Activated T-cell treated with anti-CD3 and anti-CD28 coated beads, Interleukin-2, amount 50 U/mL, for 4 hours (primary cell): ENCODE data around the gene EHBP1. TPM values are rescaled to one million over a fixed set of nuclear protein-coding genes. Genes with fewer than 3 reads are reported as not detected.

Experiments used
- ATAC-seq, 2 donors: fragments of 200-7000 bp; cut with Tn5 transposase; one replicate each; pipeline ENCODE4 v1.10.0; 2021
- DNase-seq: peaks from one replicate; pipeline ENCODE4 v3.0.0-alpha.2; 2020
- H3K27me3 Mint-ChIP-seq: one replicate; pipeline ENCODE4 v1.8.0; 2021; ENCODE audit warnings: low read depth, mixed read lengths
- H3K36me3 Mint-ChIP-seq: one replicate; pipeline ENCODE4 v1.8.0; 2022; ENCODE audit warnings: mixed read lengths; ENCODE audit not compliant: insufficient read depth
- H3K4me1 Mint-ChIP-seq: one replicate; pipeline ENCODE4 v1.8.0; 2021; ENCODE audit warnings: low read depth, mixed read lengths
- H3K4me3 Mint-ChIP-seq: one replicate; pipeline ENCODE4 v1.8.0; 2021; ENCODE audit warnings: mild to moderate bottlenecking, moderate library complexity, mixed read lengths
- H3K9me3 Mint-ChIP-seq: one replicate; pipeline ENCODE4 v1.8.0; 2021; ENCODE audit warnings: mixed read lengths
- total RNA-seq, 3 donors: library from RNA; stranded (reverse); gene quantifications; one replicate each; pipeline ENCODE4 v1.2.1, GENCODE V29; 2021

Gene EHBP1
- total RNA-seq, 3 donors from 2014 or later, result 19.8 to 21.4 (median 20.2) TPM

DNA sequence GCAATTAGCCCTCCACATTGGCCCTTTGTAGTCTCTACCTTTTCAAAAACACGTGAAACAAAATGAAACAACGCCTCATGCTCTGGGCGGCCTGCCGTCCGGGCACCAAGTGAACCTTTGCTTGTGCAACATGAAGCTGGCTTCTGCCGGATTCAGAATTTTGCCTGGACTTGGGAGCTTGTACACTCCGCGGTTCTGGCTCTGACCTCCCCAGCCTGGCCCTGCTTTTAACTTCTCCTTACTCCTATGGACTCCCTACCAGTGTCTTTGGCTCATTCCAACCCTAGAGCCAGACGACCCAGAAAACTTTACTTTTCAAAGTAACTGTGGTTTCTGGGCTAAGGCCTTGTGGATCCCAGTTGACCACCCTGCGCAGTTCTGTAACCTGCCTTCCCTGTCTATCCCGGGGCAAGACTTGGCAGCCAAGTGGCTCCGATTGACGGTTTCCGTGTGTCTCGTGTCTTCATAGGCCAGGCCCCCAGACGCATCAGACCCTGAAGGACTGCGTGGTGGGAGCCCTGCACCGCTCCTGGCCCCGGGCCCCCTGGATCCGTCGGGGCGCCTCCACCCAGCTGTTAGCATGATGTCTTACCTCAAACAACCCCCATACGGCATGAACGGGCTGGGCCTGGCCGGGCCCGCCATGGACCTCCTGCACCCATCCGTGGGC, 347.0 kb downstream of the EHBP1 start:
- DNase-seq, result no peak
- ATAC-seq, result no peak
- peaks cover 87% of the 10 kb centered on the region for H3K27me3 Mint-ChIP-seq

DNA sequence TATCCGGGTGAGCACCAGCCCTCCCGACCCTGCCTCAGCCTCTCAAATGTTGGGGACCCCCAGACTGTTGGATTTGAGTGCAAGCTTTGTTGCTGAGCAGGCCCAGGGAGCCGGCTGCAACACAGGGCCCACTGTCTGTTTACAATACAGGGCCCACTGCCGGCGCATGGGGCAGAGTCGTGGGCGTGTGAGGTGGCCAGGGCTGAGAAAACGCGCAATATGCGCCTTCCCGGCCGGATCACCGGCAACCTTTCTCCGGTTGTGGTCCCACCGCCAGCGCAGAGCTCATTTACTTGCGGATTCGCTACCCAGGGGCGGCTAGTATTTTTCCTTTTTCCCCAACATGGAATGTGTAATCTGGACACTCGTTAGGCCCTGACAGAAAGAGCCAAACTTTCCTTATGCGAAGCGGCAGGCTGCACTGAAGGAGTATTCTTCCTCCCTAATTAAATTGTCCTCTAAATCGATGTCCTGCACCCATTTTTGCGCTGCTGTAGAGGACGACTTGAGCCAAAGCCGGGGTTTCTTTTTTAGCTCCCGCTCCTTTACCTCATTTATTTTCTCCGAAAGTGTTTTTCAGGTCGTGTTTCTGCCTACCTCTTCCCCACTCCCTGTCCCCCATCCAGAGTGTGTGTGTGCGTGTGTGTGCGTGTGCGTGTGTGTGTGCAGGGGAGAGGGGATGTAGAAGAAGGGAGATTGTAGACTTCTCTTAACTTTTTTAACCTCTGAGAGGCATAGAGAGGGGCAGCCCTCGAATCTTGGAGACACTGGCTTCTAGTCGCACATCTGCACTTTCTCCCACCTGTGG, 347.8 kb downstream of the EHBP1 start:
- ATAC-seq (no peak), DNase-seq (no peak)
- Mint-ChIP-seq H3K4me3 (peak overlapping the region; percentile 40), H3K27me3 (peaks cover 90% of the 10 kb centered on the region), H3K4me1 (peaks cover 76% of the 10 kb centered on the region), H3K36me3 (no peaks in the 10 kb centered on the region), H3K9me3 (no peaks in the 10 kb centered on the region)

More for the DNA sequence above, 347.0 kb downstream of the EHBP1 start:
- Mint-ChIP-seq H3K9me3 (no peaks in the 10 kb centered on the region), H3K36me3 (no peaks in the 10 kb centered on the region), H3K4me1 (peaks cover 73% of the 10 kb centered on the region), H3K4me3 (no peak overlapping the region)

DNA sequence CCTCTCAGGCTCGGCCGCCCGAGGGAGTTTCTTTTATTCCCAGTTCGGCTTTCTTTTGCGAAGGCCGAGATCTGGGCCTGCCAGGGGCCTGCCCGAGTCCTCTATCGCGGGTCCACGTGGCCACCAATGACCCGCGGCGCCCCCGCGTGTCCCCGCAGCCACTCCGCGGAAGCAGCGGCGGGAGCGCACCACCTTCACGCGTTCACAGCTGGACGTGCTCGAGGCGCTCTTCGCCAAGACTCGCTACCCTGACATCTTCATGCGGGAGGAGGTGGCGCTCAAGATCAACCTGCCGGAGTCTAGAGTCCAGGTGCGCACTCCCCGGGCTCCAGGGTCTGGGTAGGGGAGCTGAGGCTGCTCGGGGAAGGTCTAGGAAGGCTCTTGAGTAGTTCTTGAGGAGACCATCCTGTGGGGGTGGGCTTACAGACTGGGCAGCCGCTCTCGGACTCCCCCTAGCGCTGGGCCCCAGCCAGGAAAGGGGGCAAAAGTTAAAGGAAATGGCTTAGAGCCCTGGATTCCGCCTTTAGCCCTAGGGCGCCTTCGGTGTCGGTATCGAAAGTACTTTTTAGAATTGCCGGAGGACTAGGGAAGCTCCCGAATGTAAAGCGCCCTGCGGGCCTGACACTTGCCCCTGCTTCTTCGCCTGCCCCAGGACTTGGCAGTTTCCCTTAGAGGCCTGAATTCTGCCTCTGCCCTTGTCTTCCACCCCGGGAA, 348.5 kb downstream of the EHBP1 start:
- H3K27me3 Mint-ChIP-seq, result peaks cover 88% of the 10 kb centered on the region

DNA sequence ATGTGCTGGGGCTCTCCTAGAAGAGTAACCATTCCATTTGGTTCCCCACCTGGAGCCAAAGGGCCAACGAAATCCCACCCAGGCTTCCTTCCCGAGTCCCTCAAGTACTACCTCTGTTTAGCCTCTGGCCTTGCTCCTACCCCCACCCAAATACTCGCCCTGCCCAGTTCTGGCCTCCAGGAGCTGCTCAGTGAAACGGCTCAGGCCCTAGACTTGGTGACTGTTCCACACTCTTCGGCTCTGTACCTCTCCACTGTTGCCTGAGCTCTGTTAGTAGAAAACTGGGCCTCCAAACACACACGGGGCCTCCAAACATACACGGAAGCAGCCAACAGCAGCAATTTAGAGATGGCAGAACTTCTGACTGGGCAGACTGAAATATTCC, 349.3 kb downstream of the EHBP1 start:
- Mint-ChIP-seq H3K4me1 (peaks cover 66% of the 10 kb centered on the region), H3K4me3 (no peak overlapping the region), H3K27me3 (peaks cover 83% of the 10 kb centered on the region), H3K36me3 (no peaks in the 10 kb centered on the region), H3K9me3 (peaks cover under 1% of the 10 kb centered on the region)
- DNase-seq (no peak), ATAC-seq (no peak)

More for the DNA sequence above, 348.5 kb downstream of the EHBP1 start:
- Mint-ChIP-seq H3K4me1 (peaks cover 74% of the 10 kb centered on the region), H3K36me3 (no peaks in the 10 kb centered on the region), H3K9me3 (no peaks in the 10 kb centered on the region), H3K4me3 (peak overlapping the region; percentile 40)
- no peak for ATAC-seq
- DNase-seq, result no peak

DNA sequence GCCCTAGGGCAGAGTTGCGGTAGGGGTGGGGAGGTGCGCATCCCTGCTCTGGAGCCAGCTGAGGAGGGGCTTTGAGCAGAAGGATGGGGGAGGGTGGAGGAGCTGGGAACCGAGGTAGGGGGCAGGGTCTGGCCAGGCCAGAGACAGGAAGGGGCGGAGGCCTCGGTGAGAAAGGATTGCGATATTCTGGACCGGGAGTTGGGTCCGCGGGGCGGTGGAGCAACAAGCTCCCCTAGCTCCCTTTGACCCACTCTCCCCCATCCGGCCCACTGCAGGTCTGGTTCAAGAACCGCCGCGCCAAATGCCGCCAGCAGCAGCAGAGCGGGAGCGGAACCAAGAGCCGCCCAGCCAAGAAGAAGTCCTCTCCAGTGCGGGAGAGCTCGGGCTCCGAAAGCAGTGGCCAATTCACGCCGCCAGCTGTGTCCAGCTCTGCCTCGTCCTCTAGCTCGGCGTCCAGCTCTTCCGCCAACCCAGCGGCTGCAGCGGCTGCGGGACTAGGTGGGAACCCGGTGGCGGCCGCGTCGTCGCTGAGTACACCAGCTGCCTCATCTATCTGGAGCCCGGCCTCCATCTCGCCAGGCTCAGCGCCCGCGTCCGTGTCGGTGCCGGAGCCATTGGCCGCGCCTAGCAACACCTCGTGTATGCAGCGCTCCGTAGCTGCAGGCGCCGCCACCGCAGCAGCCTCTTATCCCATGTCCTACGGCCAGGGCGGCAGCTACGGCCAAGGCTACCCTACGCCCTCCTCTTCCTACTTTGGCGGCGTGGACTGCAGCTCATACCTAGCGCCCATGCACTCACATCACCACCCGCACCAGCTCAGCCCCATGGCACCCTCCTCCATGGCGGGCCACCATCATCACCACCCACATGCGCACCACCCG, 350.0 kb downstream of the EHBP1 start:
- H3K36me3 Mint-ChIP-seq, result no peaks in the 10 kb centered on the region
- no peak for DNase-seq
- H3K27me3 Mint-ChIP-seq, result peaks cover 87% of the 10 kb centered on the region
- ATAC-seq, result no peak
- H3K4me1 Mint-ChIP-seq, result peaks cover 67% of the 10 kb centered on the region
- H3K9me3 Mint-ChIP-seq, result peaks cover 5% of the 10 kb centered on the region
- H3K4me3 Mint-ChIP-seq, result no peak overlapping the region

DNA sequence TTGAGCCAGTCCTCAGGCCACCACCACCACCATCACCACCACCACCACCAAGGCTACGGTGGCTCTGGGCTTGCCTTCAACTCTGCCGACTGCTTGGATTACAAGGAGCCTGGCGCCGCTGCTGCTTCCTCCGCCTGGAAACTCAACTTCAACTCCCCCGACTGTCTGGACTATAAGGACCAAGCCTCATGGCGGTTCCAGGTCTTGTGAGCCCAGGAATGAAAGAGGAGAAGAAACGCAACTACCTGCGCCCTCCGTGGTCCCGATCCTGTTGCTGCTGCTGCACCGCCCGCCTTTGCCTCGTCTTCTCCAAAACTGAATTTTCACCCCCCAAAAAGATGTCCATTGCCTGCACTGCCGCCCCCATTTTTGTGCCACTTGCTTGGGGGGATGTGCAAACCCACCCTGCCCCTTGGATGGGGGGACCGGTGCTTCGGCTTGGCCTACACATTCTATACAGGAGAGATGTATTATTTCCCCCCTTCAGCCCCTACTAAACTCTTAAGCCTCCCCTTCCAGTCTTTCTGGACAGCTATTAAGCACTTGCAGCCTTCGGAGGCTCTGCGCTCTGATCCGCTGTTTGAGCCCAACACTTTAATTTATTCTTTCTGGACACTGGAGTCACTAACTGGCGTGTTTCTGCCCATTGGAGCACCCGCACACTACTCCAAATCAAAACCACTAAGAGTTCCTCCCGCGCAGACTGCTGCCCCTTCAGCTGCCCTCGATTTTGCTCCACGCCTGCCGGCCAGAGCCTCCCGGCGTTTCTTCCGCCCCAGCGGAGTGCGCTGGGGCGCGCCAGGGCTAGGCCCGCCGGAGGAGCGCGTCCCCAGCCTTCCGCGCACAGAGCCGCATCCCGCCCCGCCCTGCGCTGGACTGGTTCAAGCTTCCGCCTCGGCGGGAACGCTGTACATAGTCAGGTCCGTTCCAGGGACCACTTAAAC, 350.9 kb downstream of the EHBP1 start:
- Mint-ChIP-seq H3K4me3 (no peak overlapping the region), H3K4me1 (peaks cover 62% of the 10 kb centered on the region), H3K9me3 (peaks cover 5% of the 10 kb centered on the region), H3K27me3 (peaks cover 84% of the 10 kb centered on the region), H3K36me3 (no peaks in the 10 kb centered on the region)
- DNase-seq (no peak), ATAC-seq (peak in 1 of 2 donors; percentile 31)

DNA sequence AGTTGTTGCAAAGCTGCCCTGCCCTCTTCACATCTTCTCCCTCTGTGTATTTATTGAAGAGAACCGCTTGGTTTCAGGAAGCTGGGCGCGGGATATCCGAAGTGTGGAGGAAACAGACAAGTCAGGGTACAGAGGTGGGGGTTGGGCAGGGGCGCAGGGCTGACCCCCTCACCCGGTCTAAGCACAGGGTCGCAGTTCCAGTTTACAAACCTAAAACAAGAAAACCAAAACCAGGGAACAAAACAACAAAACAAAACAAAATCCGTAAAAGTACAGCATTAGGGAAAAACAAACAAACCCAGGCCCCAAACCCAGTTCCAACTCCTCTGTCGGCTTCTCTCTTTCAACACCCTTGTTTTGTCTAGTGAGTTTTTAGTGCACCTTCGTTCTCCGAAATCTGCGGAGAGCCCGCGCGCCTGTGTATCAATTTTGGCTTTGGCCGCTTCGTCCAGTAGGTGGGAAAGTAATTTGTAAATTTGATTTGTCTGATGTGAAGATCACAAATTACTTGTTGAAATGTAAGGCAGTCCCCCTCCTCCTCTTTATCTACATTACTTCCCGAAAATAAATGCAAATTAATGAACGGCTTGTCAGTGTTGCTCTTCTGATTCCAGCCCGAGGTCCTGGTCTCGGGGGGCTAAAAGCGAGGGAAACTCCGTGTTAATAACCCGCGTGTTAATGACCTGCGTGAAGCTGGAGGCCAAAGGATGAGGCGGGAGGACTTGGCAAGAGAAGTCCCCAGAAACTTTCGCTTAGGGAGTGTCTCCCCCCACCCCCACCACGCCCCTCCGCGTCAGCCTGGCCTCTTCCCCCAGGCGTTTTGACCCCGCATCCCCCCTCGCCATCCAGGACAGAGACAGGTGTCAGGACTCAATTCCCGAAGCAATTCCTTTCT, 352.0 kb downstream of the EHBP1 start:
- Mint-ChIP-seq H3K36me3 (no peaks in the 10 kb centered on the region), H3K9me3 (peaks cover 5% of the 10 kb centered on the region), H3K27me3 (peaks cover 80% of the 10 kb centered on the region), H3K4me3 (no peak overlapping the region), H3K4me1 (peaks cover 57% of the 10 kb centered on the region)
- ATAC-seq, result no peak
- no peak for DNase-seq

DNA sequence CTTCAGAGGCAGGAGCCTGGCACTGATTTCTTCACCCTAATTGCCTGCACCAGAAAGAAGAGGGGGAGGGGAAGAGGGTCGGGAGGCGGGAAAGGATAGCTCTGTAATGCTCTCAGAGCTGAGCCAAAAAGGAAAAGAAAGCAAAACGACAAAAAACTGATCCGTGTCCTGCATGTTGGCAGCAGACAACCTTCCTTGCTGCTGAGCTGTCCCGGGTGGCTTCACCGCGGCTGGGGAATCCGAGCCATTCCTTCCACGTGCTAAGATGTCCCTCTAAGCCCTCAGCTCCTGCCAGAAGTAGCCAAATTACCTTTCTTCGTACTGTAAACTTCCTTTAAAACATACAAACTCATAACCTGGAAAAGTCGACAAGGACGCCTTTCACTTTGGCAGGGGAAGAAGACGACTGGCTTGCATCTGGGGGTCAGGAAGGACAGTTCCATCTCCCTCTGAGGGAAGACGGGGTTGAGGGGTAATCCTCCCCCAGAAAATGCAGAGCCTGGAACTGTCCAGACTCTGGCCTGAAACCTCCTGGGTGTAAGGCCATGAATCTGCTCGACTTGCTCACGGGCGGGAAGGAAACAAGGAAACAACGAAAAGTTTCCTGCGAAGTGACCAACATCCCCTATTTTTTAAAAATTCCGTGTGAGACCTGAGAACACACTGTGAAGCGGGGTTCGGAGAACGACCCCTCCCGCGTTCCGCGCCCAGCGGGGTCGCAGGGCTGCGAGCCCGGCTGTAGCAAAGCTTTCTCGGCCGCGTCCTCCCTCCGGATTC, 352.8 kb downstream of the EHBP1 start:
- peak overlapping the region; percentile 9 for H3K4me3 Mint-ChIP-seq
- DNase-seq (no peak), ATAC-seq (no peak)
- peaks cover 51% of the 10 kb centered on the region for H3K4me1 Mint-ChIP-seq
- H3K9me3 Mint-ChIP-seq, result peaks cover 5% of the 10 kb centered on the region
- H3K27me3 Mint-ChIP-seq, result peaks cover 75% of the 10 kb centered on the region
- no peaks in the 10 kb centered on the region for H3K36me3 Mint-ChIP-seq

DNA sequence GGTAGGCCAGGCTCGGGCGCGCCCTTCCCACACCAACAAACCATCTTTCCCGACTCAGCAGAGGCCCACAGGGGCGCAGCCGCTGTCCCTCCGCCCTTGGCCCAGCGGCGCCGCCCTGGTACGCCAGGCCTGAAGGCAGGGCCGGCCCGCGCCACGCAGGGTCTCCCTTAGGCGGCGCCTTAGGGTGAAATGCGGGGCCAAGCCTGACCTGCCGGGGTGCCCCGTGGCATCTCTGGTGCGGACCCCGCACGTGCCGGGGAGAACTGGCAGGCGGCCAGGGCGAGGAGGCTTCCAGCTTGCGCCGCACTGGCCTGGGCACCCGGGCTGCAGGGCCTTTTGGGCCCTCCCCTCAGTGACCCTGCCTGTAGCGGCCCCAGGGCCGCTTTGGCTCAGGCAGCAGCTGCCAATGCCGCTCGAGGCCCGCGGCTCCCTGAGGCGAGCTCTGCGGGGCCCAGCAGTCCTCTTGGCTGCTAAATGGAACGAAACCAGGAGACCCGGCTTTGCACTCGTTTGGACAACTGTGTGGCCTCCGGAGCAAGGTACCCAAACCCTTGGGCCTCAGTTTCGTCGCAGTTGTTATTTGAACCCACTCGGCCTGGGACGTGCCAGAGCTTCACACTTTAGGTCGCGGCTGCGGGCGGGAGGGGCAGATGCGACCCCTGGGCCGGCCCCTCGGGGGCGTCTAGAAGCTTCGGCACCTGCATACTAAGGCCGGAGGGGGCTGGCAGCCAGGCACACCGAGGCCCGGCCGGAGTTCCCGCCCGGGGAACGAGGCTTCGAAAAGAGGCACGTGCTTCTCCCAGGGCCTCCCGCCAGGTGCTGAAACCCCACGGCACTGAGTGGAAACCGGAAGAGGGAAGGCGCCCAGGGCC, 353.6 kb downstream of the EHBP1 start:
- Mint-ChIP-seq H3K36me3 (no peaks in the 10 kb centered on the region), H3K4me1 (peaks cover 45% of the 10 kb centered on the region), H3K27me3 (peaks cover 72% of the 10 kb centered on the region), H3K4me3 (peak overlapping the region; percentile 9), H3K9me3 (peaks cover 5% of the 10 kb centered on the region)
- DNase-seq (no peak), ATAC-seq (peak in 1 of 2 donors; percentile 29)

DNA sequence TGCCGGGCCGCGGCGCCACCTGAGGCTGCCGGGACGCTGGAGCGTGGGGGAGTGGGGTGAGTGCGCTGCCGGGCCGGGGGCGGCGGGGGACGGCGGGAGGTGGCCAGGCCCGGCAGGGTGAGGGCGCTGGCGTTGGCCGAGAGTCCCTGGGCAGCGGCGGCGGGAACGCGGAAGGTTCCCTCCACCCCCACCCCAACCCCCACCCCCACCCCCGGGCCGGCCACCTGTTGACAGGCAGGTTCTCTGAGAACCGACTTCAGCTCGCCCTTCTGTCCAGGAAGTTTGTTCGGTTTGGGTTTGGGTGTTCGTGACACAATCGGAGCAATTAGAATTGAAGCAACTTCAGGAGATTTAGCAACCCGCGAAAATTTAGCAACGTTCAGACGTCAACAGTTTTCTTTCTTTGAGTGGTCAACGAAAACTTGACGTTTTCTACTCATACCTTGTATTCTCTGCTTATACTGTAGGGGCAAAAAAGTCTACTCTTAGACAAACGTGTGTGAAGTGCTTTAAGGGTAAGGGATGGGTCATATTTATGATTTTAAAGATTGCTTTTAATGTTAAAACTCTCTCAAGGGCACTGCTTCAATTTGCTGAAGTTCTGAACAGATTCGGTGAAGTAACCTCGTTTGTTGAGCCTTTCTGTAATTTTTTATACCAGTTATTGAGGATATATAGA, 354.4 kb downstream of the EHBP1 start:
- H3K9me3 Mint-ChIP-seq, result peaks cover 5% of the 10 kb centered on the region
- no peak for DNase-seq
- no peaks in the 10 kb centered on the region for H3K36me3 Mint-ChIP-seq
- H3K4me3 Mint-ChIP-seq, result no peak overlapping the region
- peaks cover 37% of the 10 kb centered on the region for H3K4me1 Mint-ChIP-seq
- no peak for ATAC-seq
- H3K27me3 Mint-ChIP-seq, result peaks cover 67% of the 10 kb centered on the region
